HEK293T (cell line): Measurements from ENCODE around the gene DYNLL2.
"Not testable (repeated sequence)": the region's sequence is repeated elsewhere in the genome, so short reads cannot be mapped to it uniquely, and the experiment has no call there.

Experiments used
- CTCF ChIA-PET: fragments of 350-600 bp; formaldehyde crosslinking; extraction: SDS; loops from one replicate; lab custom pipeline; 2021; ENCODE audit warnings: antibody characterized with exemption, inconsistent platforms; lab: Yijun Ruan, JAX
- POLR2A ChIA-PET: fragments of 350-600 bp; formaldehyde crosslinking; extraction: SDS; loops from one replicate; lab custom pipeline; 2020; ENCODE audit warnings: antibody characterized with exemption, inconsistent platforms; lab: Yijun Ruan, JAX
- DNase-seq: peaks from one replicate; pipeline ENCODE4 v3.0.0; 2012; ENCODE audit warnings: mixed read lengths; ENCODE audit errors: extremely low spot score
- ARNT ChIP-seq: fragments of 450-650 bp; IDR thresholded peaks from 2 replicates; pipeline ENCODE4 v1.6.1; 2017; ENCODE audit warnings: mild to moderate bottlenecking
- BHLHE40 ChIP-seq: fragments of 450-650 bp; IDR thresholded peaks from 2 replicates; pipeline ENCODE4 v1.6.1; 2016; ENCODE audit warnings: mild to moderate bottlenecking, moderate library complexity, borderline replicate concordance
- CTBP1 ChIP-seq: fragments of 450-650 bp; IDR thresholded peaks from 2 replicates; pipeline ENCODE4 v1.6.1; 2016; ENCODE audit warnings: borderline replicate concordance
- ELF4 ChIP-seq: fragments of 450-650 bp; IDR thresholded peaks from 2 replicates; pipeline ENCODE4 v1.6.1; 2017; ENCODE audit warnings: antibody characterized with exemption
- FOXA1 ChIP-seq: fragments of 450-650 bp; IDR thresholded peaks from 2 replicates; pipeline ENCODE4 v1.6.1; 2016; ENCODE audit warnings: mild to moderate bottlenecking
- FOXK2 ChIP-seq: fragments of 450-650 bp; IDR thresholded peaks from 2 replicates; pipeline ENCODE4 v1.6.1; 2016; ENCODE audit warnings: mild to moderate bottlenecking
- FOXM1 ChIP-seq: fragments of 450-650 bp; IDR thresholded peaks from 2 replicates; pipeline ENCODE4 v1.6.1; 2017; ENCODE audit warnings: mild to moderate bottlenecking, borderline replicate concordance
- HDGF ChIP-seq: fragments of 450-650 bp; IDR thresholded peaks from 2 replicates; pipeline ENCODE4 v1.6.1; 2017; ENCODE audit warnings: antibody characterized with exemption, borderline replicate concordance
- L3MBTL2 ChIP-seq: fragments of 450-650 bp; conservative IDR thresholded peaks from 2 replicates; pipeline ENCODE4 v1.6.1; 2016; ENCODE audit warnings: mild to moderate bottlenecking
- LEF1 ChIP-seq: fragments of 450-650 bp; IDR thresholded peaks from 2 replicates; pipeline ENCODE4 v1.6.1; 2017; ENCODE audit warnings: mild to moderate bottlenecking, borderline replicate concordance
- NFRKB ChIP-seq: fragments of 450-650 bp; IDR thresholded peaks from 2 replicates; pipeline ENCODE4 v1.6.1; 2016; ENCODE audit warnings: mild to moderate bottlenecking, moderate library complexity
- PKNOX1 ChIP-seq: fragments of 450-650 bp; IDR thresholded peaks from 2 replicates; pipeline ENCODE4 v1.6.1; 2016
- SP1 ChIP-seq: fragments of 450-650 bp; IDR thresholded peaks from 2 replicates; pipeline ENCODE4 v1.6.1; 2017
- SUZ12 ChIP-seq: fragments of 450-650 bp; IDR thresholded peaks from 2 replicates; pipeline ENCODE4 v1.6.1; 2016; ENCODE audit warnings: mild to moderate bottlenecking
- TARDBP ChIP-seq: fragments of 450-650 bp; IDR thresholded peaks from 2 replicates; pipeline ENCODE4 v1.6.1; 2016
- ZNF384 ChIP-seq: fragments of 450-650 bp; IDR thresholded peaks from 2 replicates; pipeline ENCODE4 v1.6.1; 2016

DYNLL2 gene

DNA sequence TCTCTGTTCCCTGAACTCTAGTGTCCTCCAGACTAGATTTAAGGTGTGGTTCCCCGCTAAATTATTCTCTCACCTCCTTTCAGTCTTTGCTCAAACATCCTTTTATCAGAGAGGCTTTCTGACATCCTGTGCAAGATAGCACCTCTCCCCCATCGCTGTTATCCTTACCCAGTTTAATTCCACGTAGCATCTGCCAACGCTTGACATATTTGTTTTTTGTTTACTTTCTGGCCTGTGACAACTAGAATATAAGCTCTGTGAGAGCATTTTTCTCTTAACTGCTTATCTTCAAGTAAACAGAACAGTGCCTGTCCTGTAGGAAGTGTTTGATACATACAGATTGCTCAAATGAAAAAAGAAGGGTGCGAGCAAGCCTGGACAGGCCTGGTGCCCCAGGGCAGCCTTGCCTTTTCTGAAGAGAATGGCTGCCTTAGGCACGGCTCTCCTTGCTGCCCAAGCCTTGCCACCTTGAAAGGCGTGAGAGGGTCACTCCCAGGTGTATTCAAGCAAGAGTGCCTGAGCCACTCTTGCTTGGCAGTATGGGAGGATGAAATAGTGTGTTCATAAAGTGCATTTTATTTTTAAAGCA, 9.7 kb downstream of the DYNLL2 start:
- no peak for DNase-seq
- ChIA-PET CTCF (interaction anchor here (0.6 kb wide), 1 partner anchor 169 kb away, joined by 3 read pairs; no protein-coding TSS in a partner anchor), POLR2A (interaction anchor here (3.5 kb wide), 1 partner anchor 86 kb away, joined by 14 read pairs; the partner anchor contains the start of gene SRSF1)
- no peak for TF ChIP-seq CTBP1
- no peak for TF ChIP-seq SP1
- TF ChIP-seq HDGF = no peak
- TF ChIP-seq NFRKB = no peak
- TF ChIP-seq TARDBP = no peak
- no peak for TF ChIP-seq PKNOX1
- no peak for TF ChIP-seq FOXM1
- no peak for TF ChIP-seq L3MBTL2
- TF ChIP-seq ZNF384 = no peak
- TF ChIP-seq ELF4 = no peak
- no peak for TF ChIP-seq BHLHE40
- TF ChIP-seq ARNT = no peak
- no peak for TF ChIP-seq SUZ12

GRCh38 chr17:58094118-58094517, 10.9 kb downstream of the DYNLL2 start:
- CTCF ChIA-PET = no interaction called here
- TF ChIP-seq LEF1 = no peak
- TF ChIP-seq NFRKB = no peak
- TF ChIP-seq CTBP1 = no peak
- POLR2A ChIA-PET = interaction anchor here (3.5 kb wide), 1 partner anchor 87 kb away, joined by 14 read pairs; the partner anchor contains the start of gene SRSF1
- no peak for DNase-seq

- TF ChIP-seq HDGF = no peak
- TF ChIP-seq FOXK2 = no peak
- no peak for TF ChIP-seq ELF4
- no peak for TF ChIP-seq ZNF384
- TF ChIP-seq BHLHE40 = no peak
- no peak for TF ChIP-seq L3MBTL2
- TF ChIP-seq CTBP1 = no peak
- no peak for TF ChIP-seq SP1
- ChIA-PET CTCF (interaction anchor here (1.1 kb wide), 1 partner anchor 51 kb away, joined by 3 read pairs; the partner anchor contains the start of gene OR4D1), POLR2A (interaction anchor here (1.0 to 1.9 kb wide), 2 partner anchors 13 to 89 kb away, joined by 3 to 6 read pairs; partner anchors contain the start of gene SRSF1)
- no peak for DNase-seq
Observed at GRCh38 chr17:58096892-58097291, 13.7 kb downstream of the DYNLL2 start.

DNA sequence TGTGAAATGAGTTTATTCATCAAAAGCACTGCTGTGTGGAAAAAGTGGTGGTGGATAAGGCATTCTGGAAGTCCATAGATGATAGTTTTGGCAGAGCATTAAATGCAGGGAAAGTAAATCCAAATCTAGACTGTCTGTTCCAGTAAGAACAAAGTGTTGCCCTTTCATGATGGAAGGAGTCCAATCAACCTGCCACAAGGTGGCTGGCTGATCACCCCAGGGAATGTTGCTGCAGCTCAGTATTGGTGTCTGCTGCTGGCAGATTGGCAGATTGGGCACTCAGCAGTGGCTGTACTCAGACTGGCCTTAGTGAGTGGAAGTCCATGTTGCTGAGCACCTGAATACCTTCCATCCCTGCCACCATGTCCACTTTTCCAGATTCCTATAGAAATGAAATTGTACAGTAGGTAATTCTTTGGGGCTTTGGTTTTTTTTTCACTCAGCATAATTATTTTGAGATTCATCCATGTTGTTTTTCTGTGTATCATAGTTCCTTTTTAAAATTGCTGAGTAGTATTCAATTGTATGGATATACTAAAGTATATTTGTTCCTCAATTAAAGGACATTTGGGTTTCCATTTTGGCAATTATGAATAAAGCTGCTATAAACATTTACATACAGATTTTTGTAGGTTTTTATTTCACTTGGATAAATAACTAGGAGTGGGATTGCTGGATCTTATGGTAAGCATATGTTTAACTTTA, 14.3 kb downstream of the DYNLL2 start:
- no peak for DNase-seq
- CTCF ChIA-PET = interaction anchor here (1.1 kb wide), 1 partner anchor 50 kb away, joined by 3 read pairs; the partner anchor contains the start of gene OR4D1
- TF ChIP-seq FOXM1 (no peak), LEF1 (no peak), ZNF384 (no peak), CTBP1 (no peak), TARDBP (no peak), ARNT (no peak), BHLHE40 (no peak), FOXK2 (no peak), ELF4 (no peak), NFRKB (no peak), L3MBTL2 (no peak), HDGF (no peak), SUZ12 (no peak), SP1 (no peak), PKNOX1 (no peak), FOXA1 (no peak)
- POLR2A ChIA-PET = interaction anchor here (1.0 to 1.9 kb wide), 2 partner anchors 13 to 90 kb away, joined by 3 to 6 read pairs; partner anchors contain the start of gene SRSF1

GRCh38 chr17:58100506-58100905, 17.3 kb downstream of the DYNLL2 start:
- TF ChIP-seq FOXM1 (no peak), ELF4 (no peak), BHLHE40 (no peak), SUZ12 (no peak), ARNT (no peak)
- no peak for DNase-seq
- POLR2A ChIA-PET = interaction anchor here (1.0 to 1.3 kb wide), 2 partner anchors 10 to 93 kb away, joined by 3 read pairs; partner anchors contain the start of gene SRSF1
- CTCF ChIA-PET = interaction anchor here (0.7 kb wide), 1 partner anchor 367 kb away, joined by 3 read pairs; no protein-coding TSS in a partner anchor

DNA sequence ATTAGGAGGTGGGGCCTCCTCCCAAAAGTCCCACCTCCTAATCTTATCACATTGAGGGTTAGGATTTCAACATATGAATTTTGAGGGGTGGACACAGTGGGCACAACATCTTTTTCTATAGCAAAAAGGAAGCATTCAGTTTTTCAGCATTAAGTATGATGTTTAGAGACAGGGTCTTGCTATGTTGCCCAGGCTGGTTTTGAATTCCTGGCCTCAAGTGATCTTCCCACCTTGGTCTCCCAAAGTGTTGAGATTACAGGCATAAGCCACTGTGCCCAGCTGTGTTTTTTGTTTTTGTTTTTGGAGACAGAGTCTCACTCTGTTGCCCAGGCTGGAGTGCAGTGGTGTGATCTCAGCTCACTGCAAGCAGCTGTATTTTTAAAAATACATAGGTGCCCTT, 18.7 kb downstream of the DYNLL2 start:
- POLR2A ChIA-PET = interaction anchor here (1.3 kb wide), 1 partner anchor 8 kb away, joined by 3 read pairs; no protein-coding TSS in a partner anchor
- DNase-seq, CTCF ChIA-PET: not testable (repeated sequence)

- no peak for DNase-seq
- ChIA-PET CTCF (no interaction called here), POLR2A (no interaction called here)
- TF ChIP-seq SP1 = no peak
- no peak for TF ChIP-seq FOXA1
- TF ChIP-seq SUZ12 = no peak
- TF ChIP-seq ARNT = no peak
- no peak for TF ChIP-seq NFRKB
- TF ChIP-seq LEF1 = no peak
- no peak for TF ChIP-seq ELF4
- TF ChIP-seq BHLHE40 = no peak
Observed at GRCh38 chr17:58105093-58105492, 21.9 kb downstream of the DYNLL2 start.
